K562 (cell line): ENCODE measurements around the gene ZNF385C. TPM values are rescaled to one million over a fixed set of nuclear protein-coding genes. Genes with fewer than 3 reads are reported as not detected.

Experiments used
- BRF1 ChIP-seq: IDR thresholded peaks from 3 replicates; pipeline ENCODE4 v1.6.1; 2011; ENCODE audit warnings: borderline replicate concordance, mild to moderate bottlenecking; ENCODE audit not compliant: insufficient read length; ENCODE audit errors: extremely low read depth
- CBX8 ChIP-seq: fragments of 200-600 bp; sonication (generic); IDR thresholded peaks from 2 replicates; pipeline ENCODE4 v1.6.1; 2012; ENCODE audit warnings: borderline replicate concordance, mixed run types, low read depth, mild to moderate bottlenecking, moderate library complexity, mixed read lengths, low read length, control low read depth, inconsistent platforms; ENCODE audit not compliant: poor library complexity, severe bottlenecking; ENCODE audit errors: extremely low read depth
- ESRRA ChIP-seq: fragments of 450-650 bp; IDR thresholded peaks from 2 replicates; pipeline ENCODE4 v1.6.1; 2014; ENCODE audit warnings: low read depth, mild to moderate bottlenecking, moderate library complexity, borderline replicate concordance
- FOXM1 ChIP-seq, 2 experiments: fragments of 450-650 bp in 1 of 2; sonication (generic) in 1 of 2; formaldehyde crosslinking in 1 of 2; IDR thresholded peaks; 2 replicates each; pipeline versions ENCODE4 v1.6.1 to v1.9.0; 2017 to 2022; ENCODE audit warnings: low read depth in 2 of 2, mild to moderate bottlenecking in 2 of 2, missing genetic modification reagents in 1 of 2, moderate library complexity in 1 of 2
- L3MBTL2 ChIP-seq: fragments of 450-650 bp; IDR thresholded peaks from 2 replicates; pipeline ENCODE4 v1.6.1; 2016; ENCODE audit warnings: mild to moderate bottlenecking, moderate library complexity
- LCOR ChIP-seq: sonication (generic); formaldehyde crosslinking; IDR thresholded peaks from 2 replicates; pipeline ENCODE4 v1.8.0; 2022; ENCODE audit warnings: mild to moderate bottlenecking, missing genetic modification reagents
- MTA2 ChIP-seq: fragments of 450-650 bp; IDR thresholded peaks from 2 replicates; pipeline ENCODE4 v1.6.1; 2016; ENCODE audit warnings: low read depth
- NFXL1 ChIP-seq: fragments of 450-650 bp; formaldehyde crosslinking; IDR thresholded peaks from 2 replicates; pipeline ENCODE4 v1.4.0; 2021; ENCODE audit warnings: mild to moderate bottlenecking
- RFX7 ChIP-seq: fragments of 250-450 bp; sonication (Bioruptor Pico); IDR thresholded peaks from 2 replicates; pipeline ENCODE4 v1.5.1; 2021; ENCODE audit warnings: mild to moderate bottlenecking
- TAF1 ChIP-seq: IDR thresholded peaks from 2 replicates; pipeline ENCODE4 v1.6.1; 2011; ENCODE audit warnings: mild to moderate bottlenecking, low read length, moderate library complexity; ENCODE audit not compliant: insufficient read depth, control insufficient read depth, severe bottlenecking; ENCODE audit errors: extremely low read depth
- TCF3 ChIP-seq: sonication (generic); formaldehyde crosslinking; IDR thresholded peaks from 2 replicates; pipeline ENCODE4 v1.4.0; 2020; ENCODE audit warnings: mild to moderate bottlenecking, missing genetic modification reagents
- XRCC3 ChIP-seq: fragments of 450-650 bp; IDR thresholded peaks from 2 replicates; pipeline ENCODE4 v1.6.1; 2017; ENCODE audit warnings: mild to moderate bottlenecking, moderate library complexity
- ZSCAN29 ChIP-seq: fragments of 450-650 bp; IDR thresholded peaks from 2 replicates; pipeline ENCODE4 v1.6.1; 2017
- polyA plus RNA-seq, 8 experiments: library from polyadenylated mRNA; depleted of rRNA in 4 of 8; stranded (reverse) in 5 of 8; unstranded in 3 of 8; fragments of >200 nt; fragmentation: Nextera tagmentation in 2 of 8; fragmentation: Illumina TruSeq in 1 of 8; extraction: Ambion mirVana in 2 of 8; extraction: Trizol in 1 of 8; gene quantifications; 2 replicates each; pipeline versions ENCODE4 v1.2.1 to v1.2.3, GENCODE V29; 2011 to 2014; ENCODE audit warnings: inconsistent platforms in 1 of 8, missing spikeins in 1 of 8
- total RNA-seq, 7 experiments: library from RNA; depleted of rRNA in 6 of 7; stranded (reverse); fragments of >200 nt in 6 of 7; fragmentation: Illumina TruSeq in 2 of 7; extraction: Trizol in 2 of 7; gene quantifications; 2 replicates each; pipeline versions ENCODE4 v1.2.1 to v1.2.3, GENCODE V29; 2011 to 2021; ENCODE audit warnings: low replicate concordance in 1 of 7
- TF ChIP-seq, protein P1 (sequence below): fragments of 250-450 bp; sonication (Bioruptor Pico); IDR thresholded peaks from 2 replicates; pipeline ENCODE4 v1.4.0; 2020; ENCODE audit warnings: mild to moderate bottlenecking
- TF ChIP-seq, protein P2 (sequence below): fragments of 450-650 bp; formaldehyde crosslinking; IDR thresholded peaks from 2 replicates; pipeline ENCODE4 v1.4.0; 2020; ENCODE audit warnings: mild to moderate bottlenecking, moderate library complexity
- TF ChIP-seq, protein P3 (sequence below): fragments of 250-450 bp; sonication (Bioruptor Pico); IDR thresholded peaks from 2 replicates; pipeline ENCODE4 v1.5.0; 2021
- TF ChIP-seq, protein P4 (sequence below), 3 experiments: IDR thresholded peaks in 2 of 3; conservative IDR thresholded peaks in 1 of 3; 2 replicates each; pipeline ENCODE4 v1.5.1; 2011 to 2012; ENCODE audit warnings: low read length in 3 of 3, mild to moderate bottlenecking in 3 of 3, control low read depth in 2 of 3, improper control_type of control experiment in 1 of 3, inconsistent platforms in 1 of 3, low read depth in 1 of 3, mixed read lengths in 1 of 3, moderate library complexity in 1 of 3; ENCODE audit not compliant: insufficient read depth in 2 of 3

Gene ZNF385C
- total and polyA plus RNA-seq, 9 of the 15 experiments (the other 6 are each of a cell fraction or from before 2014, with no cell fraction given): 0.03 to 0.35 (median 0.18) TPM; not detected in 1

DNA sequence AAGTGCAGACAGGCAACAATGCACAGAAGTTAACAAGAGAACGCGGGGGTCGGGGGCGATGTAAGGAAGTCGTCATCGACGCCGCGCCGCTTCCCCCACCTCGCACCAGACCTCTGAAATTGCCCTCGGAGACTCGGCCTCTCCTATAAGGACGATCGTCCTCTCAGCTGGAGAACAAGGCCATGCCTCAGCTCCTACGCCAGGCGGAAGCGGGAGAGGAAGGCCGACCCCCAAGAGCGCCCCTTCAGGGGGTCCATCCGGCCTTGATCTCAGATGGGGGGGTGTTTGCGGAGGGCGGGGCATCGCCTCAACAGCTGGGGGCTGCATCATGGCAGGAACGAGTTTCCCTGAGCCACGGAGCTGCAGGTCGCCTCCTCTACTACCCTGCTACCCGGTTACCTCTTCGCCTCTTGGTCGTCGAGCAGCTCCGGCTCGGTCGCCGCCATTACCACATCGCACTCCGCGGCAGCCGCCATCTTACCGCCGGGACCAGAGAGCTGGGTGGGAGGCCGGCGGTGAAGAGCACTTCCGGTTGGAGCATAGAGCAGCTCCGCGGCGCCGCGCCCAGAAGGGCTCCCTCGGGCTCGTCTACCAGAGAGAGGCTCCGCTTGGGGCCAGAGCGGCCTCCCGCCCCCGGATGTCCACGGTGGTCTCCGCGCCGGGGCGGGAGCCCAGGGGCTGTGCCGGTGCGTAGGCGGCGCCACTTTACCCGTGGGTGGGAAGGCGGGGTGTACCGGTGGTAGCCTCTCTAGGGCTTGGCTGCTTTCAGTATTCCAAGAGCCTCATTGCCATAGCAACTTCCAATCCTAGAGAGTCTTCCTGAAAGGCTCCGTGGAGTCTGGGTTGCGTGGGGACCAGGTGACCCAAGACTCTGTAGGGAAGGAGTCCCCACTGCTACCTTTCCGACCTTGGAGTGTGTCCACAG lies 81.1 kb downstream of the ZNF385C start, which contains the start of gene DNAJC7 (continued):
- TF ChIP-seq, protein P1, sequence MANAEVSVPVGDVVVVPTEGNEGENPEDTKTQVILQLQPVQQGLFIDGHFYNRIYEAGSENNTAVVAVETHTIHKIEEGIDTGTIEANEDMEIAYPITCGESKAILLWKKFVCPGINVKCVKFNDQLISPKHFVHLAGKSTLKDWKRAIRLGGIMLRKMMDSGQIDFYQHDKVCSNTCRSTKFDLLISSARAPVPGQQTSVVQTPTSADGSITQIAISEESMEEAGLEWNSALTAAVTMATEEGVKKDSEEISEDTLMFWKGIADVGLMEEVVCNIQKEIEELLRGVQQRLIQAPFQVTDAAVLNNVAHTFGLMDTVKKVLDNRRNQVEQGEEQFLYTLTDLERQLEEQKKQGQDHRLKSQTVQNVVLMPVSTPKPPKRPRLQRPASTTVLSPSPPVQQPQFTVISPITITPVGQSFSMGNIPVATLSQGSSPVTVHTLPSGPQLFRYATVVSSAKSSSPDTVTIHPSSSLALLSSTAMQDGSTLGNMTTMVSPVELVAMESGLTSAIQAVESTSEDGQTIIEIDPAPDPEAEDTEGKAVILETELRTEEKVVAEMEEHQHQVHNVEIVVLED: peak; percentile 56; the same call in 1 of the 2 replicates
- no peak for TF ChIP-seq TCF3 (CRISPR knock-in tag)
- peak; percentile 39; the same call in 1 of the 2 replicates for TF ChIP-seq ESRRA
- TF ChIP-seq, protein P2, sequence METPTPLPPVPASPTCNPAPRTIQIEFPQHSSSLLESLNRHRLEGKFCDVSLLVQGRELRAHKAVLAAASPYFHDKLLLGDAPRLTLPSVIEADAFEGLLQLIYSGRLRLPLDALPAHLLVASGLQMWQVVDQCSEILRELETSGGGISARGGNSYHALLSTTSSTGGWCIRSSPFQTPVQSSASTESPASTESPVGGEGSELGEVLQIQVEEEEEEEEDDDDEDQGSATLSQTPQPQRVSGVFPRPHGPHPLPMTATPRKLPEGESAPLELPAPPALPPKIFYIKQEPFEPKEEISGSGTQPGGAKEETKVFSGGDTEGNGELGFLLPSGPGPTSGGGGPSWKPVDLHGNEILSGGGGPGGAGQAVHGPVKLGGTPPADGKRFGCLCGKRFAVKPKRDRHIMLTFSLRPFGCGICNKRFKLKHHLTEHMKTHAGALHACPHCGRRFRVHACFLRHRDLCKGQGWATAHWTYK (CRISPR knock-in tag): peak; percentile 29; the same call in 1 of the 2 replicates
- TF ChIP-seq CBX8: no peak
- TF ChIP-seq FOXM1 (IDR thresholded peaks at IDR 0.05; ENCODE audit: low read depth): no peak
- no peak for TF ChIP-seq FOXM1 (CRISPR knock-in tag; IDR thresholded peaks at IDR 0.05; ENCODE audit: low read depth)
- TF ChIP-seq BRF1: no peak
- TF ChIP-seq, protein P3, sequence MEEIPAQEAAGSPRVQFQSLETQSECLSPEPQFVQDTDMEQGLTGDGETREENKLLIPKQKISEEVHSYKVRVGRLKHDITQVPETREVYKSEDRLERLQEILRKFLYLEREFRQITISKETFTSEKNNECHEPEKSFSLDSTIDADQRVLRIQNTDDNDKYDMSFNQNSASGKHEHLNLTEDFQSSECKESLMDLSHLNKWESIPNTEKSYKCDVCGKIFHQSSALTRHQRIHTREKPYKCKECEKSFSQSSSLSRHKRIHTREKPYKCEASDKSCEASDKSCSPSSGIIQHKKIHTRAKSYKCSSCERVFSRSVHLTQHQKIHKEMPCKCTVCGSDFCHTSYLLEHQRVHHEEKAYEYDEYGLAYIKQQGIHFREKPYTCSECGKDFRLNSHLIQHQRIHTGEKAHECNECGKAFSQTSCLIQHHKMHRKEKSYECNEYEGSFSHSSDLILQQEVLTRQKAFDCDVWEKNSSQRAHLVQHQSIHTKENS (CRISPR knock-in tag): 0 out of 2 replicates have a peak, but pooled peaks have one; percentile 50
- peak; percentile 31; the same call in 1 of the 2 replicates for TF ChIP-seq LCOR
- no peak for TF ChIP-seq MTA2
- peak; percentile 27 for TF ChIP-seq L3MBTL2
- TF ChIP-seq NFXL1 (CRISPR knock-in tag): no peak
- peak; percentile 99 for TF ChIP-seq TAF1
- no peak for TF ChIP-seq RFX7 (CRISPR knock-in tag)
- no peak for TF ChIP-seq ZSCAN29
- TF ChIP-seq, protein P4, sequence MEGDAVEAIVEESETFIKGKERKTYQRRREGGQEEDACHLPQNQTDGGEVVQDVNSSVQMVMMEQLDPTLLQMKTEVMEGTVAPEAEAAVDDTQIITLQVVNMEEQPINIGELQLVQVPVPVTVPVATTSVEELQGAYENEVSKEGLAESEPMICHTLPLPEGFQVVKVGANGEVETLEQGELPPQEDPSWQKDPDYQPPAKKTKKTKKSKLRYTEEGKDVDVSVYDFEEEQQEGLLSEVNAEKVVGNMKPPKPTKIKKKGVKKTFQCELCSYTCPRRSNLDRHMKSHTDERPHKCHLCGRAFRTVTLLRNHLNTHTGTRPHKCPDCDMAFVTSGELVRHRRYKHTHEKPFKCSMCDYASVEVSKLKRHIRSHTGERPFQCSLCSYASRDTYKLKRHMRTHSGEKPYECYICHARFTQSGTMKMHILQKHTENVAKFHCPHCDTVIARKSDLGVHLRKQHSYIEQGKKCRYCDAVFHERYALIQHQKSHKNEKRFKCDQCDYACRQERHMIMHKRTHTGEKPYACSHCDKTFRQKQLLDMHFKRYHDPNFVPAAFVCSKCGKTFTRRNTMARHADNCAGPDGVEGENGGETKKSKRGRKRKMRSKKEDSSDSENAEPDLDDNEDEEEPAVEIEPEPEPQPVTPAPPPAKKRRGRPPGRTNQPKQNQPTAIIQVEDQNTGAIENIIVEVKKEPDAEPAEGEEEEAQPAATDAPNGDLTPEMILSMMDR (IDR thresholded peaks at IDR 0.05 in 2 of 3, conservative IDR thresholded peaks at IDR 0.05 in 1 of 3; ENCODE audit: insufficient read depth in 2 of 3, low read depth in 1 of 3, low read length in 3 of 3): no peak
- no peak for TF ChIP-seq XRCC3
